SK-N-SH (cell line): ENCODE results near the gene TDRKH. TPM values are rescaled to one million over a fixed set of nuclear protein-coding genes. Genes with fewer than 3 reads are reported as not detected.
A peak's percentile ranks its signal among the peaks of the same experiment; 100 is the strongest.

Source experiments
- CTCF ChIA-PET: fragments of 300-600, 350-600 bp; formaldehyde crosslinking; extraction: SDS; loops from one replicate; lab custom pipeline; 2021; lab: Yijun Ruan, JAX
- POLR2A ChIA-PET: fragments of 350-600 bp; sonication (Branson Sonifier 250); formaldehyde crosslinking; extraction: SDS; loops from one replicate; lab custom pipeline; 2020; ENCODE audit warnings: antibody characterized with exemption, inconsistent platforms; lab: Yijun Ruan, JAX
- DNase-seq: peaks from one replicate; pipeline ENCODE4 v3.0.0; 2012
- H2AFZ ChIP-seq: fragments of 200-600 bp; sonication (generic); 2 replicates; pipeline ENCODE4 v1.8.1; 2016; ENCODE audit warnings: antibody characterized with exemption, mild to moderate bottlenecking, low read depth
- H3F3A ChIP-seq: fragments of 200-600 bp; sonication (generic); replicated peaks from 2 replicates; pipeline ENCODE3; 2016; ENCODE audit warnings: antibody characterized with exemption, mild to moderate bottlenecking; ENCODE audit not compliant: insufficient read depth
- H3K27ac ChIP-seq, 2 experiments: fragments of 200-500 bp in 1 of 2; fragments of 200-600 bp in 1 of 2; sonication (Bioruptor generic) in 1 of 2; sonication (generic), shearing (Covaris generic) in 1 of 2; 2 replicates each; pipeline versions ENCODE4 v1.5.1 to v1.6.1; 2014 to 2016; ENCODE audit warnings: low read depth in 2 of 2, inconsistent platforms in 1 of 2, low read length in 1 of 2, mild to moderate bottlenecking in 1 of 2, mixed read lengths in 1 of 2
- H3K27me3 ChIP-seq: fragments of 200-600 bp; sonication (generic), shearing (Covaris generic); 2 replicates; pipeline ENCODE4 v1.6.1; 2016; ENCODE audit warnings: mixed run types; ENCODE audit not compliant: insufficient read depth
- H3K36me3 ChIP-seq, 2 experiments: fragments of 200-500 bp in 1 of 2; fragments of 200-600 bp in 1 of 2; sonication (Bioruptor generic) in 1 of 2; sonication (generic) in 1 of 2; replicated peaks in 1 of 2; 2 replicates each; pipeline versions ENCODE3 to v1.5.1; 2014 to 2016; ENCODE audit warnings: low read length in 1 of 2, mild to moderate bottlenecking in 1 of 2; ENCODE audit not compliant: insufficient read depth in 2 of 2, control insufficient read depth in 1 of 2
- H3K4me1 ChIP-seq, 2 experiments: fragments of 200-500 bp in 1 of 2; fragments of 200-600 bp in 1 of 2; sonication (Bioruptor generic) in 1 of 2; sonication (generic), shearing (Covaris generic) in 1 of 2; 2 replicates each; pipeline versions ENCODE4 v1.5.1 to v1.6.1; 2014 to 2016; ENCODE audit warnings: low read depth in 1 of 2, low read length in 1 of 2, mixed run types in 1 of 2; ENCODE audit not compliant: insufficient read depth in 2 of 2, control insufficient read depth in 1 of 2
- H3K4me2 ChIP-seq: fragments of 200-600 bp; sonication (generic), shearing (Covaris generic); 2 replicates; pipeline ENCODE4 v1.6.1; 2017; ENCODE audit warnings: mixed run types
- H3K4me3 ChIP-seq, 2 experiments: fragments of 200-500 bp in 1 of 2; fragments of 200-600 bp in 1 of 2; sonication (Bioruptor generic) in 1 of 2; sonication (generic), shearing (Covaris generic) in 1 of 2; 2 replicates each; pipeline versions ENCODE4 v1.5.1 to v1.8.1; 2014 to 2016; ENCODE audit warnings: low read depth in 2 of 2, inconsistent platforms in 1 of 2, low read length in 1 of 2, mild to moderate bottlenecking in 1 of 2, mixed read lengths in 1 of 2, moderate library complexity in 1 of 2
- H3K79me2 ChIP-seq: fragments of 200-600 bp; sonication (generic); 2 replicates; pipeline ENCODE4 v1.8.1; 2017; ENCODE audit warnings: mild to moderate bottlenecking; ENCODE audit not compliant: insufficient read depth
- H3K9ac ChIP-seq: fragments of 200-600 bp; sonication (generic); 2 replicates; pipeline ENCODE4 v1.6.1; 2017; ENCODE audit warnings: mixed run types
- H3K9me2 ChIP-seq: fragments of 200-600 bp; sonication (generic); 2 replicates; pipeline ENCODE4 v1.6.1; 2017; ENCODE audit warnings: mixed run types
- H3K9me3 ChIP-seq: fragments of 200-600 bp; sonication (generic); 2 replicates; pipeline ENCODE4 v1.6.1; 2017; ENCODE audit warnings: mixed run types, mild to moderate bottlenecking, moderate library complexity
- H4K20me1 ChIP-seq: fragments of 200-600 bp; sonication (generic); 2 replicates; pipeline ENCODE4 v1.6.1; 2017; ENCODE audit warnings: mild to moderate bottlenecking, mixed run types; ENCODE audit not compliant: insufficient read depth
- IRF3 ChIP-seq: fragments of 150-350 bp; IDR thresholded peaks from 2 replicates; pipeline ENCODE4 v1.6.1; 2016; ENCODE audit warnings: mild to moderate bottlenecking, low read depth, low read length
- MAX ChIP-seq: IDR thresholded peaks from 2 replicates; pipeline ENCODE4 v1.4.0; 2012; ENCODE audit warnings: low read depth
- NRF1 ChIP-seq: IDR thresholded peaks from 2 replicates; pipeline ENCODE4 v1.6.1; 2012; ENCODE audit warnings: low read depth, mild to moderate bottlenecking, low read length
- POLR2AphosphoS5 ChIP-seq: IDR thresholded peaks from 2 replicates; pipeline ENCODE4 v1.6.1; 2012; ENCODE audit warnings: low read depth, low read length
- REST ChIP-seq: IDR thresholded peaks from 2 replicates; pipeline ENCODE4 v1.6.1; 2012; ENCODE audit warnings: mild to moderate bottlenecking, low read depth, low read length, moderate library complexity
- RFX5 ChIP-seq: IDR thresholded peaks from 2 replicates; pipeline ENCODE4 v1.6.1; 2012; ENCODE audit warnings: mild to moderate bottlenecking, improper control_type of control experiment, low read length
- TCF12 ChIP-seq: IDR thresholded peaks from 2 replicates; pipeline ENCODE4 v1.4.0; 2012
- WGBS: methylation state at CpG from one replicate; pipeline ENCODE4 v1.1.6; 2017; ENCODE audit warnings: low lambda C conversion rate; 5-methylcytosine and 5-hydroxymethylcytosine counted together
- polyA plus RNA-seq, 3 experiments: library from polyadenylated mRNA; depleted of rRNA; stranded (reverse); fragments of >200 nt; gene quantifications; 2 replicates each; pipeline ENCODE4 v1.2.3, GENCODE V29; 2012

The TDRKH gene
- polyA plus RNA-seq, 1 of the 3 experiments (the other 2 are of a cell fraction): 1.9 TPM

DNA sequence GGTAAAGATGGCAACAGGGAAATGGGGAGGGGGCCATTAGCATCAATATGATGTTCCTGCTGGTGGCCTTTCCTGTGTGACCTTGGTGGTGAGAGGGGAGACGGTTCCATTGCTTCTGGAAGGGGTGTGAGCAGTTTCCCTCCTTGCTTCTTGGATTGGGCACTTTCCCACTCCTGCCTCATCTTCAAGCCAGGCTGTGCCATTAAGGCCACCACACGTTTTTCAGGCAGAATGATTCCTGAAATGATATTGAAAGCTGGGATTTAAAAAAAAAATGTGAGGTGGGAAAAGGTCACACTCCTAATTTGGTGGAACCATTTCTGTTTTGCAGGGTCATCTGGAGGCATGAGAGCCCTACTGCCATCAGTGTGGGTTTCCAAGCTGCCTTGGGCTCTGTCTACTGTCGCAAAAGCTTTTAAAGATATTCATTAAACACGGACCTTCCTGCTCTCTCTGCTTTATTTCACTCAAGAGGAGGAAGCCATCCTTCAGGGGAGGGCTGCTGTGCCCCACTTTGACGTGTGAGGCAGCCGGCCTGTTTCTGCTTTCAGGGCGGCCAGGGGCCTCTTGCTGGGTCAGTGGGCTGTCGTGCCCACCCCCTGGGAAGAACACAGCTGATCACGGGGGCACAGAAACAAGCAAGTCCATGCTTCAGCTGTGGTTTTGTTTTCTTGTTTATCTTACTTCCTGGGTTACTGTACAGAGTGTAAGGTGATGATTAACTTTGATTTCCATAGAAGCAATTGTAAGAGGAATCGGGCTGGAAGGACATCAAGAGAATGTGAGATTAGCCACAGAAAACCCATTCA is 60.9 kb downstream of the TDRKH start:
- CTCF ChIA-PET: interaction anchor here (1.1 to 4.9 kb wide), 10 partner anchors 9 to 285 kb away, joined by 3 to 54 read pairs (median 5); partner anchors contain the start of gene CELF3
- H3K36me3 ChIP-seq: no peaks in the 10 kb centered on the region
- no peak overlapping the region for H3K4me2 ChIP-seq
- POLR2A ChIA-PET: interaction anchor here (1.4 to 2.7 kb wide), 4 partner anchors 13 to 117 kb away, joined by 4 to 24 read pairs (median 14); partner anchors contain the start of genes CELF3, MRPL9 and SNX27
- TF ChIP-seq NRF1 (no peak), REST (no peak), TCF12 (no peak), IRF3 (no peak), POLR2AphosphoS5 (no peak), RFX5 (no peak), MAX (no peak)
- TF ChIP-seq, all 33 proteins: peak for 0
- H3K9me3 ChIP-seq: no peaks in the 10 kb centered on the region
- no peak overlapping the region for H3K9ac ChIP-seq
- H3F3A ChIP-seq: no peaks in the 10 kb centered on the region
- H3K27ac ChIP-seq: peak overlapping the region in 1 of 2 experiments; percentile 43; a peak in 1 of 4 replicates
- no peaks in the 10 kb centered on the region for H4K20me1 ChIP-seq
- DNase-seq: no peak
- no peak overlapping the region for H2AFZ ChIP-seq
- no peaks in the 10 kb centered on the region for H3K27me3 ChIP-seq
- no peaks in the 10 kb centered on the region for H3K79me2 ChIP-seq
- WGBS: 72% methylated on average over 9 of the region's 10 CpGs
- H3K9me2 ChIP-seq: no peaks in the 10 kb centered on the region
- no peak overlapping the region for H3K4me3 ChIP-seq
- H3K4me1 ChIP-seq: peaks cover 0 to 26% of the 10 kb centered on the region in 2 experiments; a peak in 2 of 4 replicates
